Measurements from ENCODE around the gene PTPN9.

GRCh38 chr15:75577401-75578172 lies 1.5 kb downstream of the PTPN9 start:
- TF ChIP-seq CTCF (IDR thresholded peaks at IDR 0.05; ENCODE audit: low read depth, low read length) = no peak
- TF ChIP-seq EZH2phosphoT487 (IDR thresholded peaks at IDR 0.05; ENCODE audit: low read depth) = no peak

Data from OCI-LY3 (cell line).